ENCODE data around the gene PHACTR2.
"Not testable (repeated sequence)": the region's sequence is repeated elsewhere in the genome, so short reads cannot be mapped to it uniquely, and the experiment has no call there.

PHACTR2 gene

GRCh38 chr6:143647191-143647590 is 30.6 kb upstream of the PHACTR2 start:
- TF ChIP-seq ZFX (IDR thresholded peaks at IDR 0.05) (no peak), CTCF (conservative IDR thresholded peaks at IDR 0.05) (no peak)
- H3K27ac ChIP-seq, result no peak overlapping the region

- H3K27ac ChIP-seq, result no peak overlapping the region
These were observed 30.0 kb upstream of the PHACTR2 start for GRCh38 chr6:143647732-143648131.

GRCh38 chr6:143649319-143649718 is 28.4 kb upstream of the PHACTR2 start:
- not testable (repeated sequence) for H3K27ac ChIP-seq

More at GRCh38 chr6:143647732-143648131, 30.0 kb upstream of the PHACTR2 start:
- TF ChIP-seq ZFX (IDR thresholded peaks at IDR 0.05) (no peak), CTCF (conservative IDR thresholded peaks at IDR 0.05) (no peak)

- not testable (repeated sequence) for H3K27ac ChIP-seq
These were observed 26.4 kb upstream of the PHACTR2 start for GRCh38 chr6:143651328-143651727.

GRCh38 chr6:143652841-143653331 is 24.9 kb upstream of the PHACTR2 start:
- TF ChIP-seq CTCF (conservative IDR thresholded peaks at IDR 0.05) (no peak), ZFX (IDR thresholded peaks at IDR 0.05) (no peak)
- no peak overlapping the region for H3K27ac ChIP-seq

- H3K27ac ChIP-seq, result no peak overlapping the region
- TF ChIP-seq ZFX (IDR thresholded peaks at IDR 0.05), result no peak
- TF ChIP-seq CTCF (conservative IDR thresholded peaks at IDR 0.05), result no peak
These were observed 22.2 kb upstream of the PHACTR2 start for GRCh38 chr6:143655541-143655940.

GRCh38 chr6:143656026-143656425 is 21.7 kb upstream of the PHACTR2 start:
- no peak overlapping the region for H3K27ac ChIP-seq
- TF ChIP-seq ZFX (IDR thresholded peaks at IDR 0.05) (no peak), CTCF (conservative IDR thresholded peaks at IDR 0.05) (no peak)

GRCh38 chr6:143657809-143658208 is 20.0 kb upstream of the PHACTR2 start:
- H3K27ac ChIP-seq, result no peak overlapping the region
- no peak for TF ChIP-seq ZFX (IDR thresholded peaks at IDR 0.05)

- not testable (repeated sequence) for H3K27ac ChIP-seq
These were observed 17.6 kb upstream of the PHACTR2 start for GRCh38 chr6:143660170-143660569.

- TF ChIP-seq CTCF (conservative IDR thresholded peaks at IDR 0.05) (no peak), ZFX (IDR thresholded peaks at IDR 0.05) (no peak)
- H3K27ac ChIP-seq, result no peak overlapping the region
These were observed 13.6 kb upstream of the PHACTR2 start for GRCh38 chr6:143664171-143664570.

- not testable (repeated sequence) for H3K27ac ChIP-seq
These were observed 11.8 kb upstream of the PHACTR2 start for GRCh38 chr6:143666007-143666406.

- H3K27ac ChIP-seq, result not testable (repeated sequence)
These were observed 8.3 kb upstream of the PHACTR2 start for GRCh38 chr6:143669483-143669882.
